Stimulated activated CD4-positive, alpha-beta T cell treated with anti-CD3 and anti-CD28 coated beads, Interleukin-2, amount 100 ng/mL, for 48 hours (primary cell): ENCODE results near the gene SSX2B.
"Not testable (repeated sequence)": the region's sequence is repeated elsewhere in the genome, so short reads cannot be mapped to it uniquely, and the experiment has no call there.

Experiments used
- DNase-seq, 2 donors: peaks; one replicate each; pipeline ENCODE4 v3.0.0-alpha.2; 2020

SSX2B gene, protein sequence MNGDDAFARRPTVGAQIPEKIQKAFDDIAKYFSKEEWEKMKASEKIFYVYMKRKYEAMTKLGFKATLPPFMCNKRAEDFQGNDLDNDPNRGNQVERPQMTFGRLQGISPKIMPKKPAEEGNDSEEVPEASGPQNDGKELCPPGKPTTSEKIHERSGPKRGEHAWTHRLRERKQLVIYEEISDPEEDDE

GRCh38 chrX:52750952-52751351, at the start of gene SSX2B:
TSS of gene SSX2B (plus strand) at chrX:52751252. CDS start at chrX:52752681, 1,429 bp downstream.
- DNase-seq, result not testable (repeated sequence)

DNA sequence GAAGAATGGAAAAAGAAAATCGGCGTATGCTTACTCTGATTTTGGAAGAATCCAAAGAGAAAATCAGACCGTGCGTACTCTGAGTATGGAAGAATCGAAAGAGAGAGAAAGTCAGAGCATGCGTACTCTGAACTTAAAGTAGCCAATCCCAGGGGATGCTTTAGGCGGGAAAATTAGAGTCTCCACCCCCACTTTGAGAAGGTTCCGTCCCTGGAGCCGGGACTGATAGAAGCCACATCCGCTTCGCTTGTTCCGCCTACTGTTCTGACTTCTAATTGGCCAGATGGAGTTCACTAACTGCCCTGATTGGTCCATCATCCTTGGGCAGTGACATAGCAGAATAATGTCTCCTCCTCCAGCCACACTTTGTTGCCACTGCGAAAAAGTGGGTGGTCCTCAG, 44.0 kb upstream of the SSX2B start, which contains the start of gene SSX2:
Gene SSX2, minus strand, starts transcription at position 101 of the 400 bp plus-strand sequence. CDS start 1,429 bp downstream, outside the sequence.
- DNase-seq, result not testable (repeated sequence)

- not testable (repeated sequence) for DNase-seq
Observed at GRCh38 chrX:52765983-52766382, 14.9 kb downstream of the SSX2B start.

GRCh38 chrX:52773504-52773903, 22.5 kb downstream of the SSX2B start:
- DNase-seq, result not testable (repeated sequence)

- DNase-seq, result not testable (repeated sequence)
Observed at GRCh38 chrX:52797327-52797726, 46.3 kb downstream of the SSX2B start, which contains the start of gene SPANXN5. TSS of gene SPANXN5 (minus strand) at chrX:52797427. CDS start at chrX:52797348, 79 bp downstream.

DNA sequence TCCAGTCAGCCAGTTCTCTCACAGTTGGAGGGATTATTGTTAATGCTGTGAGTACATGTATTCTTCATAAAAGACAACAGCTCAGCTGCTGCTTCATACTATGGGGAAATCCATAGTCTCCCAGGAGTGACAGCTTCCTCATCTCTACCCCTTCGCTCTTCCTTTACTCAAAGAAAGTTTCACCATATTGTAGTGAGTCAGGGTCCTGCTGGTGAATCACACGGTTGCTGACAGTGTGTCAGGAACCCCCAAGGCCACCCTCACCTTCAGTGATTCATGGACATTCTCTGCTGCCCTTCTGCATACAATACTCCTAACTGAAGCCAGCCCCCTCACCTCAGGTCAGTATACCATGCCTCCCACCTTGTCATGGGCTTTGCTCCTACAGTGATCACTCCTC, 53.8 kb downstream of the SSX2B start:
- not testable (repeated sequence) for DNase-seq
